DND-41 (cell line): Measurements from ENCODE around the gene PRR14L.
A peak's percentile ranks its signal among the peaks of the same experiment; 100 is the strongest.

ENCODE experiments used
- ATAC-seq: fragments of 200-7000 bp; cut with Tn5 transposase; 3 replicates; pipeline ENCODE4 v1.9.1; 2021; ENCODE audit warnings: low read depth; ENCODE audit not compliant: insufficient read depth
- DNase-seq: peaks from one replicate; pipeline ENCODE4 v3.0.0-alpha.2; 2020
- H2AFZ ChIP-seq: 2 replicates; pipeline ENCODE4 v1.6.0; 2012; ENCODE audit warnings: low read depth, low read length
- H3K27ac ChIP-seq: 2 replicates; pipeline ENCODE4 v1.5.1; 2012; ENCODE audit warnings: low read length, inconsistent platforms
- H3K27me3 ChIP-seq: fragments of 200-600 bp; sonication (generic); 2 replicates; pipeline ENCODE4 v1.6.0; 2012; ENCODE audit warnings: low read length, mild to moderate bottlenecking, inconsistent platforms; ENCODE audit not compliant: insufficient read depth, poor library complexity
- H3K36me3 ChIP-seq: 2 replicates; pipeline ENCODE4 v1.5.1; 2012; ENCODE audit warnings: low read length, inconsistent platforms; ENCODE audit not compliant: insufficient read depth
- H3K4me1 ChIP-seq: 2 replicates; pipeline ENCODE4 v1.5.1; 2012; ENCODE audit warnings: mild to moderate bottlenecking, low read length; ENCODE audit not compliant: insufficient read depth
- H3K4me2 ChIP-seq: 2 replicates; pipeline ENCODE4 v1.6.0; 2012; ENCODE audit warnings: mild to moderate bottlenecking, moderate library complexity, low read length, inconsistent platforms; ENCODE audit not compliant: insufficient read depth
- H3K4me3 ChIP-seq, 2 experiments: fragments of 200-600 bp in 1 of 2; shearing (Covaris generic) in 1 of 2; 2 replicates each; pipeline ENCODE4 v1.5.1; 2012 to 2016; ENCODE audit warnings: inconsistent platforms in 2 of 2, low read length in 2 of 2, mild to moderate bottlenecking in 2 of 2, low read depth in 1 of 2, moderate library complexity in 1 of 2
- H3K79me2 ChIP-seq: 2 replicates; pipeline ENCODE4 v1.6.0; 2012; ENCODE audit warnings: low read length, inconsistent platforms; ENCODE audit not compliant: insufficient read depth
- H3K9ac ChIP-seq: 2 replicates; pipeline ENCODE4 v1.6.0; 2012; ENCODE audit warnings: low read depth, mild to moderate bottlenecking, inconsistent platforms, low read length, moderate library complexity
- H3K9me3 ChIP-seq: 2 replicates; pipeline ENCODE4 v1.5.1; 2012; ENCODE audit warnings: low read length, moderate library complexity, mild to moderate bottlenecking, inconsistent platforms; ENCODE audit not compliant: insufficient read depth, severe bottlenecking
- H4K20me1 ChIP-seq: 2 replicates; pipeline ENCODE4 v1.6.0; 2012; ENCODE audit warnings: low read length; ENCODE audit not compliant: insufficient read depth
- CTCF ChIP-seq: IDR thresholded peaks from 2 replicates; pipeline ENCODE4 v1.5.1; 2012; ENCODE audit warnings: borderline replicate concordance, low read length, moderate library complexity, mild to moderate bottlenecking; ENCODE audit not compliant: poor library complexity, severe bottlenecking; ENCODE audit errors: extremely low read depth
- EZH2 ChIP-seq: IDR thresholded peaks from 3 replicates; pipeline ENCODE4 v1.6.1; 2012; ENCODE audit warnings: borderline replicate concordance, low read depth, mild to moderate bottlenecking, moderate library complexity, low read length, inconsistent platforms; ENCODE audit not compliant: severe bottlenecking

PRR14L gene

GRCh38 chr22:31635638-31636306 lies 114.2 kb downstream of the PRR14L start:
- Histone ChIP-seq H3K79me2 (peaks cover 25% of the 10 kb centered on the region), H3K36me3 (no peaks in the 10 kb centered on the region), H4K20me1 (peaks cover 18% of the 10 kb centered on the region; the same call in 1 of the 2 replicates), H3K27me3 (no peaks in the 10 kb centered on the region), H2AFZ (no peak overlapping the region), H3K4me2 (no peak overlapping the region), H3K4me1 (peaks cover 9% of the 10 kb centered on the region), H3K9me3 (no peaks in the 10 kb centered on the region), H3K27ac (no peak overlapping the region), H3K4me3 (no peak overlapping the region), H3K9ac (no peak overlapping the region)
- DNase-seq (no peak), ATAC-seq (no peak)
- TF ChIP-seq CTCF = no peak
- TF ChIP-seq EZH2 = no peak

- H4K20me1 ChIP-seq = peaks cover 50% of the 10 kb centered on the region
- peak overlapping the region; percentile 73; the same call in 1 of the 2 replicates for H3K9ac ChIP-seq
- H3K9me3 ChIP-seq = no peaks in the 10 kb centered on the region
- H3K4me1 ChIP-seq = peaks cover 41% of the 10 kb centered on the region
- peaks cover 58% of the 10 kb centered on the region for H3K79me2 ChIP-seq
- peak overlapping the region; percentile 49 to 70; a peak in 3 of 4 replicates for H3K4me3 ChIP-seq
- DNase-seq (no peak), ATAC-seq (no peak)
- H3K27me3 ChIP-seq = no peaks in the 10 kb centered on the region
- H3K36me3 ChIP-seq = peaks cover 29% of the 10 kb centered on the region
- peak overlapping the region; percentile 65 for H2AFZ ChIP-seq
- TF ChIP-seq EZH2 (no peak), CTCF (no peak)
- H3K27ac ChIP-seq = peak overlapping the region; percentile 74
- peak overlapping the region; percentile 81 for H3K4me2 ChIP-seq
Measured at GRCh38 chr22:31631436-31631835, 118.5 kb downstream of the PRR14L start.
